HG02588 (cell line): ENCODE data around the gene VEGFA.

Experiments
- ATAC-seq: cut with Tn5 transposase; IDR thresholded peaks from one replicate; pipeline ENCODE4 v1.9.1; 2021; ENCODE audit warnings: mild to moderate bottlenecking, moderate library complexity; ENCODE audit not compliant: unreplicated experiment

The VEGFA gene

DNA sequence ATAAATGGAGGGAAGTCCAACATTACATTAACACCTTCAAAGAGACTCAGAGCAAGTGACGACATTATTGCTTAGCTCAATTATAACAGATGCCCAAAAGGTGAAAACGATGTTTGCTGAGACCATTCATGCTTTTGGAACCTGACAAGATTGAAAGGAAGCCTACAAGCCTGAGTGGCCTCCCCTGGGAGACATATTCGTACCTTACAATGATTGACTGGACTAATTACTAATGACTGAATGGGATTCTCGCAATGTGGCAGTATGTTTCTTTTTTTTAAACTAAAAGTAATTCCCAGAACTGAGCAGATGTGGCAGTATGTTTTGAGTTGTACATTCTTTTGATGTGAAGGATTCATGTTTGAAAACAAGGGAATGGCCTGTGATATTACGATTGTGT, 49.9 kb downstream of the VEGFA start:
- no peak for ATAC-seq

DNA sequence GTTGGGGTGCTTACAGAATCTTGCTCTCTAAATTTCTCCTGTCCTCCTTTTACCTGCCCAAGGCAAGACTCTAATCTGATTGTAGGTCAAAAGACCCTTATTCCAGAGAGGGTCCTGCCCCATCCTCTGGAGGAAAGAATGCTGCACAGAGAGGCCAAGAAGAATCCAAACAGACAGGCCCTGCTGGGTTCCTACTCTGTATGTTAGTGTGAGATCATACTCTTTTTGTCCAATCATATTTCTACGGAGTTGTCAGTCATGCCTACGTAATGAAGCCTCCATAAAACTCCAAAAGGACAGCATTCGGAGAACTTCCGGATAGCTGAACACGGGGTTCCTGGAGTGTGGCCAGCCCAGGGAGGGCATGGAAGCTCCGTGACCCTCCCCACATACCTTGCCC, 50.5 kb downstream of the VEGFA start:
- no peak for ATAC-seq

DNA sequence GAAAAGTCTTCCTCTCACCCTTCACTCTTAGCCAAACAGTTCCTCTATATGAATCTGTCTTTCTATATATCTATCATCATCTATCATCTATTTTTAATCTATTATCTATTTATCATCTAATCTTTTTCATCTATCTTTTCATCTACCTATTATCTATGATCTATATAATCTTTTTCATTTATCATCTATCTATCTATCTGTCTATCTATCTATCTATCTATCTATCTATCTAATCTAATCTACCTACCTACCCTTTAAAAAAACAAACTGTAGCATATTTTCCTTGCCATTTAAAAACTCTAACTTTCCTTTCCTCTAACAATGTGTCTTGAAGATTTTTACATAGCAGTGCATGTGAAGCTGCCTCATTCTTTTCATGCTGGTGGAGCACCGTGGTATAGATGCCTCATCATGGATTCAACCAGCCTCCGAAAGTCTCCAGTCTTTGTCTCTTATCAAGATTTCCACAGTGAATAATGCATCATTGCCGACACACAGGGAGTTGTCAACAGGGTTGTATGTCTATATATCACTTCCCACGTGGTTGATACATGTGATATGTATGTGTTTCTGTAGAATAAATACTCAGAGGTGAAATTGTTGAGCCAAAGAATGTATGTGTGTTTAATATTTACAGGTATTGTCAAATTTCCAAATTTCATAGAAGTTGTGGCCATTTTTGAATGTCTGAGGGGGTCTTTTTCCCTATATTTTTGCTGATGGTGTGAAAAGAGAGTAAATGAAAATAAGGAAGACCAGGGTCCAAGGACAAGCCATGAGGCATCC, 51.3 kb downstream of the VEGFA start:
- no peak for ATAC-seq

DNA sequence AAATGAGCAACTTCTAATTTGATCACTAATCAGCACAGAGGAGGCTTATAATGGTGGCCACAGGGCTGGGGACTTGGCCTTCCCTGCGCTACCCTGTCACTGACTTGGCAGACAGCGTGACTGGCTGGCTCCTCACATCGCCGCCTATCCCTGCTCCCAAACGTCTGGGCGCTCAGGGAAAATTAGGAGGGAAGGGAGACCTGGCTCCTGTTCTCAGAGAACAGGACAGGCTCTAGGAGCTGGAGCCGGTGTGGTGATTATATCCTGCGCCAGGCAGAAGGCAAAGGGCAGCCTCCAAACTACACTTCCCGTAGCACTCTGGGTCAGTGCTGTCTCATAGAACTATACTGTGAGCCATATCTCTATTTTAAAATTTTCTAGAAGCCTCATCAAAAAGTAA, 53.4 kb downstream of the VEGFA start:
- no peak for ATAC-seq

DNA sequence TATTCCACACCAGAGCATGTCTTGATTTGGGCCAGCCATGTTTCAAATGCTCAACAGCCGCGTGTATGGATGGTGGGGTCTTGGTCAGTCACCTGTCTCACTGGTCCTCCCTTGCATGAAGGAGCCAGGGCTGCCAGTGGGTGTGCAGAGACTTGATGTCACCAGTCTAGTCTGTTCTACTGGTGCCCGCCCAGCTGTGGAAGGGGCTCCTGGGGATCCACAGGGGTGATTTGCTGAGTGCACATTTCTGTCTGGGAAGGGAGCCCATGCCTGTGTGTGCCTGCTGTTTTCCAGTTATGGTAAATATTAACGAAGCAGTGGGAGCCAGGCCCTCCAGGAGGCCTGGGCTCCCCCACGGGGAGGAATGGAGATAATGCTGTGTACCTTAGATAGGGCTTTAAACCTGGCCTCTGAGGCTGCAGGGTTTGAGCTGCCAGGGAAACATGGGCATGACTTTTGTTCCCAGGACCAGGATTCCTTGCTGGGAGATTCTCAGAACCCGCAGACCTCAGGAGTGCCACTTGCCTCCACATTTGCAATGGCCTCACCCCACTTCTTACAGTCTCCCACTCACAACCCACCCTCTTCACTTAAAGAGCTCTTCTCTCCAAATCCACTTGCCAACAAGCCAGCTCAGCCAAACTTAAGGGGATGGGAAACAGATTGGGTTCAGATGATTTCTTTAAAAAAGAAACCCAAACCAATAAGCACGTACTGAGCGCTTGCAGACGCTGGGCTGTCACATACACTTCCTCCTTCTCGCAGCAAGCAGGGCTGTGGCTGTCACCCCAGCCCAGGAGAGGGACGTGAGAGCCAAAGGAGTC, 54.1 kb downstream of the VEGFA start:
- no peak for ATAC-seq

DNA sequence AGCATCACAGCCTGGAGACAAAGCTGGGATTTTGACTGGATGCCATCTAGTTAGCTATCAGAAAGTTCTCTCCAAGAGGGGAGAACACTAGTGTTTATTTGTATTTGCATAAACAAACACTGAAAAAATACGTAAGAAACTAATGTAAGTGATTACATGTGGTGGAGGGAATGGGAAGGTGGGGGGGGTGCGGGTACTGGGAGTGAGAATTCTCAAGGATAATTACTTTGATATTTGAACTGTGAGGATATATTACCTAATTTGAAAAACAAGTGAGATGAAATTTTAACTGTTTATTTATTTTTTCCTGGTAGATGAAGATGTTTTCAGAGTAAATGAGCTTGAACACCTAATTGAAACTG, 54.7 kb downstream of the VEGFA start:
- ATAC-seq: no peak

DNA sequence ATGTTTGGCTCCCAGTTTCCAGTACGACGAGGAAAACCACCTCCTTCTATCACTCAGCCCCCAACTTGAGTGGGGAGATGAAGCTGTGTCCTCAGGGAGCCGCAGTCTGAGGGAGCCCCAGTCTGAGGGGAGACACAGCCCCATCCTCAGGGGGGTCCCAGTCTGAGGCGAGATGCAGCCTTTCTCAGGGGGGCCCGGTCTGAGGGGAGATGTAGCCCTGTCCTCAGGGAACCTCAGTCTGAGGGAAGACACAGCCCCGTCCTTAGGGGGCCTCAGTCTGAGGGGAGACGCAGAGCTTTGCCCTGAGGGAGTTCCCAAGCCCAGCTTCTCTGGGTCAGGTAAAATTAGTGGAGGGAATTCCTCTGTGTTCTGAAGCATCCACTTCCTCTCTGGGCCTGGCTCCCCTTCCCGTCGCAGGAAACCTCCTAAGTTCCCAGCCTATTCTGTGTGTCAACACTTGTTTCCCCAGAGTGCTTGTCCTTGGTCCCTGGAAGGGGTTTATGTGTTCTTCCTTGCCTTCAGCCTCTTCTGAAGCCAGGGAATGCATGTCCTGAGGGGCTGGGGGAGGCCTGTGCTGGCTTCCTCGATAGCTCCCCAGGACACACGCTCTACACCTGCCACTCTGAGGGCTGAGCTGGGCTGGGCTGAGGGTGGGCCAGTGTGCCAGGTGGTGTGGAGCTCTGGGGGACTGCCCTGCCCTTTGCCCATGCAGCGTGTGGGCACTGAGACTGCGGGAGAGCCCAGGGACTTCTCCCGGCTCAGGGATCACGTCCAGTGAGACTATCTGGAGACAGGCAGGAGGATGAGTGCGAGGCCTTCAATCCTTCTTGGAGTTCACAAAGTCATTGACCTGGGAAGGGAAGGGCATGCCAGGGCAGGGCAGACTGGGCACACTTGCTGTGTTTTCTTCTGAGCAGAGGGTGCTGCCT, 55.4 kb downstream of the VEGFA start:
- no peak for ATAC-seq

DNA sequence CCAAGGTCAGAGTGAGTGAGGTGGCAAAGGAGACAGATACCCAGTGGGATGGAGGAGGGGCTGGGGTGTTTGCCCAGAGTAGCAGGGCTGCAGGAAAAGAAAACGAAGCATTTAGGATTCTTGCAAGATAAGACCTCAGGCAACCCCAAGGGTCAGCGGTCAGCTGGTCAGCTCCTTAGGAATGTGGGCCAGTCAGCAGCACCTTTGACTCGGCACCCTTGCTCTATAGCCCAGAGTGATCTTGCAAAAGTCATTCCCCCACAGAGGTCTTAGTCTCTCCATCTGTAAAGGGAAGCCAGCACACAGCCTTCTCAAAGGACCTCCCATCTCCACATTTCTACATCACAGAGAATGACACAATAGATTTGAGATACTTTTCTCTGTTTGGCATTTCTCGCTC, 56.7 kb downstream of the VEGFA start:
- no peak for ATAC-seq

DNA sequence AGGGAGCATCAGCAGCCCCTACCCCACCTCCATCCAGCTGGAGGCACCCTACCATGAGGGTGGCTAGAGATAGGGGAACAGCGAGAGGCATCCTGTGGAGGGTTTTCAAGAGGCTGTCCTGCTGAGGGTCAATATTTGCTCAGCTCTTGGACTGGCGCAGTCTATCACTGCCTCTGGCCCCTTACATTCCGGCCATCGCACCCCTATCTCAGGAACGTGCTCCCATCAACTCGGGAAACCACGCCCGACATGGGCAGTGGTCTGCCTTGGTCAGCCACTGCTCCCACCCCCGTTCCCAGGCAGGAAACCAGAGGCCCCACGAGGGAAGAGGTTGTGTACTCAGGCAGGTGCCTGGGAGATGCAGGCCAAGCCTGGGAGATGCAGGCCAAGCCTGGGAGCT, 57.9 kb downstream of the VEGFA start:
- ATAC-seq: no peak

DNA sequence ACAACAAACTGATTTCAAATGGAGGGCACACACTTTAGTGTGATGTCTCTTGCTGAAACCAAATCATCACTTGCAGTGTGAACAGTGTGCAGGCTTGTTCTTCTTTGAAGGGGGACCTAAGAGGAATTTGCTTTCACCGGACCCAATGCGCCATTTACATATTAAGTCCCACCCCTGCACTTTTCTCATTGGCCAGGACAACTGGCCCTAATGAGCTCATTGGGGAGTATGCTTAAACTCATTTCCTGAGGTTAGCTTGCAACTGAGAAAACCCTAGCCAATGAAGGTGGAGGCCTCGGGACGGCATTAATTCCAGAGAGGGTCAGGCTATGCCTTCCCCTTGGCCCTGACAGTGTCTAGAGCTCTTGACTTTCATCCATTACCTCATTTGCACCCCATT, 58.7 kb downstream of the VEGFA start:
- no peak for ATAC-seq

DNA sequence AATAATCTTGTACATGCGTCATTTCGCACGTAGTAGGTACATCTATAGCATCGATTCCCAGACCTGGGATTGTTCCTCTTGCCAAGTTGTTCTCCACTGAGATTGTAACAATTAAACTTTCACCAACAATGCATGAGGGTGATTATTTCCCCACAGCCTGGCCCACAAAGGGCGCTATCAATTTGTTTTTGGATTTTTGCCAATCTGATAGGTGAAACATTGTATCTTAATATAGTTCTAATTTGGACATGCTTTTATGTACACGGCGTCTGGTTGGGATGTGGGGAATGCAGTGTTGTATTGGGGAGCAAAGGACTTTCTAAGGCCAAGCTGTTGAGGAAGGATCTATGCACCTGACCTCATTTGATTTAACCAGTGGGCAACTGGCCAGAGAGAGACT, 59.5 kb downstream of the VEGFA start:
- ATAC-seq: no peak

DNA sequence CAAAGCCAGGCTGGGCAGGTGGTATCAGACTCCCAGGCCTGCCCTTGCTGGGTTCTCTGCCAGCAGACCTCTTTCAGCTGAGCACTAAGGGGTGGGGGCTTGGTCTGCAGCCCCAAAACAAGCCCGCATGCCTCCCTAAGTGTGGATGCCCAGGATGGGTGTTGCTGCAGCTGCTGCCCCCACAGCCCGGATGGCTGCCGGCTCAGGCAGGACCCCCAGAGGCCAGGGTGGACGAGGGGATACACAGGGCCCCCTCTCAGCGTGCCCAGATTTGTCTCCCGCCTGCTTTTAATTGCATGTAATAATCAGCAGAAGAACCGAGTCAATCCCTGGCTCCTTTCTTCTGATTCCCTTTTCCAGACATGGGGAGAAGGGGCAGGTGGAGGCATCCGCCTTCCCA, 60.8 kb downstream of the VEGFA start:
- ATAC-seq: no peak

DNA sequence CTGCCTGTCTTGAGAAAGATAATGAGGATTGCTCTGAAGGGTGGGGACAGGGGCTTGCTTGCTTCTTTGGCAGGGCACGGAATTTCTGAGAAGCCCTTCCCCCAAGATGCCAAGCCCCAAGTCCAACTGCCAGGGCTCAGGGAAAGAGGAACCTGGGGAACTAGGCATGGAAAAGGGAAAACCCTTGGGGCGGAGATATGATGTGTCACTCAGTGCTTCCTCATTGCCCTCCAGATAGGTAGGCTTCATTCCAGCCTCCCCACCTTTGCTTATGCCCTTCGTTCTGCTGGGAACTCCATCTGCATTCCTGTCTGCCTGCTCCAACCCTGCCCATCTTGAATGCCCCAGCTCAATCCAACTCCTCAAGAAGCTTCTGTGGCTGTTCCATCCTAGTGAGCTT, 61.2 kb downstream of the VEGFA start:
- no peak for ATAC-seq

DNA sequence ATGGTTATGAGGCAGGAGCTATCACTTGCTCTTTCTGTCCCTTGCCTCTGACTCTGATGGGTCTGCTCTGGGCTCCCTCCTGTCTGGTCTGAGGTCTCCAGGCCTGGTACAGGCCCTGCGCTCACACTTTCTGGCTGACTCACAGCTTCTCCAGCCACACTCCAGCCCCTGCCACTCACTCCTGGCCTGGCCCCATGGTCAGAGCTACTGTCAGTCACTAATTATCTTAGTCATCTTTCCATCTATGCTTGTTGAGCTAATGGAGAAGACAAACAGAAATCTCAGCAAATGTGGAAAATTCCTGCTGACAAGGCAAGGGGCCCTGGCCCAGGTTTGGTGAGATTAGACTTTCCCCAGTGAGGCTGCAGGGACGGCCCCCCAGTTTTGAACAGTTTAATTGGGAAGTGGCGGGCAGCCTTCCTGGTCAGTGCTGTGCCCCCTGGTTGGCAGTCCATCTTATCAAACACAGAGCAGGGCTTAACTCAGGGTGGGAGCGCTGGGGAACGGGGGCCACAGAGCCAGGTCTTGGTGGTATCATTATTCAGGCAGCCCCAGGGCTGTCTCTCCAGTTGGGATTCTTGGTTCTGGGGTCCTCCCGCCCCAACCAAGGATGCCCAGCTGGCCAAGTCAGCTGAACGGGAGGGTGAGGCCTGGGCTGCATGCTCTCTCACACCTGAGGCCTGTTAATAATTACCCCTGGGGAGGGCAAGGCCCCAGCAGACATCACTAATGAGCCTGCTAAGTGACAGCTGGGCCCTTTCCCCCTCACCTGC, 63.4 kb downstream of the VEGFA start:
- ATAC-seq: no peak

DNA sequence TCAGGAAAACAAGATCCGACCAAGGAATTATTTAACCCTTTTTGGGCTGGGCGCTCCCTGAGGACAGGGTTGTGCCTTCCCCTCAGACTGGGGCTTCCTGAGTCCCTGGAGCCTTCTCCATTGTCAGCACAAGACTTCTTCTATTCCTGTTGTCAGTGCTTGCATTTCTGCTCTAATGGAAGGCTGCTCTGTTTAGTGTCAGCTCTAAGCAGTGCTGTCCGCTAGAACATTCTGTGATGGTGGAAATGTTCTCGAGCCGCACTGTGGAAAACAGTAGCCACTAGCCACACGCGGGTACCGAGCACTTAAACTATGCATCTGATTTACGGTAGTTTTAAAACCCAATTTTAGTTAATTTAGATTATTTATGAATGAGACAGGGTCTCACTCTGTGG, 64.0 kb downstream of the VEGFA start:
- ATAC-seq: no peak

DNA sequence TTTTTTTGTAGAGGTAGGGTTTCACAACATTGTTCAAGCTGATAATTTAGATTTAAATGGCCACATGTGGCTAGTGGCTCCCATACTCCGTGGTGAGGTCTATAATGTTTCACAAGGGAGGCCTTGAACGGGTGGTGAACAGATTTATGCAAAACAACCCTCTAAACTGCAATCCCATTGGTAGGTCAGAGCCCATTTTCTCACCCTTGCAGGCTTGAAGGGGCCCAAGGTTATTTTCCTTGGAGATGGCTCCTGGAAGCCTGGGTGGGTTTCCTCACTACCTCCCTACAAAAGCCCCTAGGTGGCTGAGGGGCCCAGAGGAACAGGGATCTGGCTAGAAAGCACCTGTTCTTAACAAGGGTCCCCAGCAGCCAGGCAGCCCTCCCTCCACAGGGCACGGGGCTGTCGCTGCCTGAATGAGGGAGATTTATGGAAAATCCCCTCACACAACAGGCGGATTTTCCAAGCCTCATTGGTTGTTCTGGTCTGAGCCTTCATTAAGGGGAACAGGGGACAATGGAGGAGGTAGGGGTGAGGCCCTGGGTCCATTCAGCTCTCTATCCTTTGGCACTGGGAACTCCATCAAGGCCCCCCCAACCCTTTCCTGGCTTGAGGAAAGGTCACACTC, 64.6 kb downstream of the VEGFA start:
- no peak for ATAC-seq

DNA sequence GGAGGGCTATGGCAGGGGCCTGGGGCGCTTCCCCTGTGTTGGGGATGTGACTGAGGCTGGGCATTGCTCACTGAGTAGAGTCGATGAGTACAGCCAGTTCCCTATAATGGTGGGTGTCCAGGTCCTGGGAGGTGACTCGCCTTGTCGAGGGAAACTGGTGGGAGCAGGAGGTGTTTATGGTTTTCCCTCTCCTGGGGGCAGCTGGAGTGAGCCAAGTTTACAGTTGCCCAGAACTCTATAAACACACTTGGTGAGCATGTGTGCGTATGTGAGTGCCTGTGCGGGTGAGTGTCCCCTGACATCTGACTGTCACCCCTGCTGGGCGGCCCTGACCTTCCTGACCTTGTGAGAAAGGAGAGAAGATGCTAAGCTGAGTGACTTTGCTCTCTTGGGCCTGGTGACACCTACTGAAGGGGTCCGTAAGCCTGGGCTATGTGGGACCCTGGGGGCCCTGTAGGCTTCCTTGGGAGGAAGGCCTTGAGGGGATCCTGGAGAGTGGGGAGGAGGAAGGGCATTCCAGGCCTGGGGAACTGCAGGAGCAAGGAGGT, 65.9 kb downstream of the VEGFA start:
- no peak for ATAC-seq
